HG02938 (cell line): ENCODE data around the gene HADH.
"Not testable (repeated sequence)": the region's sequence is repeated elsewhere in the genome, so short reads cannot be mapped to it uniquely, and the experiment has no call there.

ENCODE experiments used
- ATAC-seq: cut with Tn5 transposase; IDR thresholded peaks from one replicate; pipeline ENCODE4 v1.9.1; 2021; ENCODE audit warnings: mild to moderate bottlenecking, moderate library complexity; ENCODE audit not compliant: unreplicated experiment

The HADH gene

DNA sequence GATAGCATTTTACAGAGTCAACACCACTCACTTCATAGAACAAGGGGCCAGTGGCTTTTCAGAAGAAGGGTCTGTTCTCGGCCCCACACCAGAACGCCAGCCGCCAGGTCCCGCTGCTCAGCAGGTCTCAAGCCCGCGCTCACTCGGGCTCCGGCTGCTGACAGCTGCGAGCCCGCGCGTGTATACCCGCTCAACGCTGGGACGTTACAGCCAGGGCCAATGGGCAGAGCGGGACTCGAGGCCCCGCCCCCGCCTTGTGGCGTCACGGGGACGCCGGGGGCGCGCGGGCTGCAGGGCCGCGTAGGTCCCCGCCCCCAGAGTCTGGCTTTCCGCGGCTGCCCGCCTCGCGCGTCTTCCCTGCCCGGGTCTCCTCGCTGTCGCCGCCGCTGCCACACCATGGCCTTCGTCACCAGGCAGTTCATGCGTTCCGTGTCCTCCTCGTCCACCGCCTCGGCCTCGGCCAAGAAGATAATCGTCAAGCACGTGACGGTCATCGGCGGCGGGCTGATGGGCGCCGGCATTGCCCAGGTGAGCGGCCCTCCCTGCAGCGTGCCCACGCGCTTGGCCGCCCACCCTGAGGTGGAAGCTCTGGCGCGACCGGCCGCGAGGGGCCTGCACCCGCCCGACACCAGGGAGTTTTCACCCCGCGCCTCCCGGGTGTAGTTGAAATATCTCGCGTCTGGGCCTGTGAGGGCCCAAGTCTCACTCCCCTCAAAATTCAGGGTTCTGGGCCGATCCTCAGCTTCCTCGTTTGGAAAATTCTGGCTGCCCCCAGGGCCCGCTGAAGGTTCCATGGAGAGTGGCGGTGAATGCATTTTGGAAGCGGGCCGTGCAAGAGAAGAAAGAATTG is at the start of gene HADH:
HADH (plus strand) TSS at position 353 of the 850 bp plus-strand sequence; CDS start at position 397, 44 bp downstream.
- ATAC-seq: peak; percentile 91

DNA sequence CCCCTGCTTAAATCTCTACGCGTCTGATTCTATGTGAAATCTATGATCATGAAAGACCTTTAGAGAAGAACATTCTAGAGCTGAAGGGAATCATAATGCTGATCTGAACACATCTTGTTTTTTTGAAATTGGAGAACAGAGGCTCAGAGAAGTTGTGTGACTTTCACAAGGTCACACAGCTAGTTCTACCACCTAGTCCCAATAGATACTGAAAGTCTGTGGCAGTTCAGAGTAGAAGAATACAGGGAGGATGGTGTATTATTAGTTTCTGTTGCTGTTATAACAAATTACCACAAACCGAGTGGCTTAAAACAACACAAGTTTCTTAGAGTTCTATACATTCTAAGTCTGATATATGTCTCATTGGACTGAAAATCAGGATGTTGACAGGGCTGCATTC is 43.9 kb upstream of the HADH start:
- ATAC-seq: no peak

DNA sequence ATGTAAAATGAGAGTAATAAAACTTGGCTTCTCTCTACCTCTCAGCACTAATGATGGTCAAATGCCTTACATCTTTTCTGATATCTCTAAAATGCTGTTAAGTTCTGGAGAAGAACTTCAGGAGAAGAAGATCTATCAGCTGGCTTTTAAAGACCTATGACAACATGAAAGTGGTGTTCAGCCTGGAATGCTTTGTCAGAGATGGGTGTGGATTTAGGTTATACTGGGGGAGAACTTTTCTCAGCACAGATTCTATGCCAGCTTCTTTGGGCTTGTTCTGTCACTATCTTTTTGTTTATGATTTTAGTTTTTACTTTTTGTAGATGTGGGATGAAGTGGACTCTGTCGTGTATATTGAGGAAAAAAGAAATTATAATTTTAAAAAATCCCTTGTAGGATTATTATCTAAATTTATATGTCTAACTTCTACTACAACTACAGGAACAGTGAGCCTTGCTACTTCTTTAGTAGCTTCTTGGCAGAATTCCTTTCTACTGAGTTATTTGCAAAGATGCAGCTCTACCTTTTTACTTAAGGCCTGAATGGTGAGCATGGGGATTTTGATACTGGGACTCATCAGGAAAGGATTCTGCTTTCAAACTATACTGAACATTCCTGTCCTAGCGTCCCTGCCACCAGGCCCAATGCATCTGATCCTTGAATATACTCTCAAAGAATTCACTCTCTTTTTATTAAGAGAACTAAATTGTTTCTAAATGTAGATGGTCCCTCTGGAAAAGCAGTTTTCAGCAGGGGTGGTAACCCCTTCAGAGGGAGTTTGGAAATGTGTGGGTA is 38.7 kb upstream of the HADH start:
- ATAC-seq: no peak

DNA sequence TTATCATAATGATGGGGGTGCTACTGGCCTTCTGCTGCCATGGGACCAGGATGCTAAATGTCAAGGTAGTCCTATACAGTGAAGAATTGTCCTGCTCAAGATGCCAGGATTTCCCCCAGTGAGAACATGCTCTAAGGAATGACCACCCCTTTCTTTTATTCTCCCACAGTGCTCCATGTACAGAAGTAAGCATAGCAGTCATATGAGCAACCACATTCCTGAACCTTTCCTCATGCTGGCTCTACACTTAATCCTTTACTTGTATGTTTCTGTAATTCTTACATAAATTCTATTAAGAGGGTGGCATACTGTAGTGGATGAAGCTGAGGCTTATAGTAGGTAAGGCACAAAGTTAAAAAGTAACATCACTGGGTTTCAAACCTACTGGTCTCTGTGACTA is 38.1 kb upstream of the HADH start:
- no peak for ATAC-seq

DNA sequence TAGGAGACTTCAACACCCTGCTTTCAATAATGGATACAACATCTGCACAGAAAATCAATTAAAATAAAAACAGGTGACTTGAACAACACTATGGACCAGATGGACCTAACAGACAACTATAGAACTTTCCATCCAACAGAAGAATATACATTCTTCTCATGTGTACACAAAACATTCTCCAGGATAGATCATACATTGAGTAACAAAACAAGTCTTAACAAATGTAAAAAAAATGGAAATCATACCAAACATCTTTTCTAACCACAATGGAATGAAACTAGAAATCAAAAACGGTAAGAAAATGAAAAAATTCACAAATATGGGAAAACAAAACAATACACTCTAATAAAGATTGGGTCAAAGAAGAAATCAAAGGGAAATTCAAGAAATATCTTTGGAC is 33.7 kb upstream of the HADH start:
- ATAC-seq: no peak

DNA sequence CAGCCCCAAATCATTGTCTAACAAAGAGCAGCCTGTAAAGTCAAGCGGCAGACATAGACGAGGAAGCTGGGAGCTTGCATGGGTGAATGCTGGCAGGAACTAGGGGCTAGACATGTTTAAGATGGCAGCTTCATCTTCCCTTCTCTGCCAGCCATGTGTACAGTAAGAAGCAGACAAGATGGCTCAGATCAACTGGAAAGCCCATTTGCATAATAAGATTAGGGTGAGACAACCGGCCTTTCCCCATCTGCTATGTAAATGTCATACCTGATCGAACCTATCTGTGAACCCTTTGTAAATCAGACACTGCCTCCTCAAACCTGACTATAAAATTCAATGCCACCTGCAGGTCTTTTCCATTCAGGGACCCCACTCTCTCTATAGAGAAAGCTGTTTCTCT is 22.8 kb upstream of the HADH start:
- no peak for ATAC-seq

DNA sequence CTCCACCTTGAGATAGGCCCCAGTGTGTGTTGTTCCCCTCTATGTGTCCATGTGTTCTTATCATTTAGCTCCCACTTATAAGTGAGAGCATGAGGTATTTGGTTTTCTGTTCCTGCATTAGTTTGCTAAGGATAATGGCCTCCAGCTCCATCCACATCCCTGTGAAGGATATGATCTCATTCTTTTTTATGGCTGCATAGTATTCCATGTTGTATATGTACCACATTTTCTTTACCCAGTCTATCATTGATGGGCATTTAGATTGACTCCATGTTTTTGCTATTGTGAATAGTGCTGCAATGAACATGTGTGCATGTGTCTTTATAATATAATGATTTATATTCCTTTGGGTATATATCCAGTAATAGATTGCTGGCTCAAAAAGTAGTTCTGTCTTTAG is 22.2 kb upstream of the HADH start:
- not testable (repeated sequence) for ATAC-seq

DNA sequence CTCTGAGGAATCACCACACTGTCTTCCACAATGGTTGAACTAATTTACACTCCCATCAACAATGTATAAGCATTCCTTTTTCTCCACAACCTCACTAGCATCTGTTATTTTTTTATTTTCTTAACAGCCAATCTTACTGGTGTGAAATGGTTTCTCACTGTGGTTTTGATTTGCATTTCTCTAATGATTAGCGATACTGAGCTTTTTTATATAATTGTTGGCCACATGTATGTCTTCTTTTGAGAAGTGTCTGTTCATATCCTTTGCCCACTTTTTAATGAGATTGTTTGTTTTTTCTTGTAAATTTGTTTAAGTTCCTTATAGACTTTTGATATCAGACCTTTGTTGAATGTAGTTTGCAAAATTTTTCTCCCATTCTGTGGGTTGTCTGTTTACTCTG is 21.8 kb upstream of the HADH start:
- ATAC-seq: not testable (repeated sequence)

DNA sequence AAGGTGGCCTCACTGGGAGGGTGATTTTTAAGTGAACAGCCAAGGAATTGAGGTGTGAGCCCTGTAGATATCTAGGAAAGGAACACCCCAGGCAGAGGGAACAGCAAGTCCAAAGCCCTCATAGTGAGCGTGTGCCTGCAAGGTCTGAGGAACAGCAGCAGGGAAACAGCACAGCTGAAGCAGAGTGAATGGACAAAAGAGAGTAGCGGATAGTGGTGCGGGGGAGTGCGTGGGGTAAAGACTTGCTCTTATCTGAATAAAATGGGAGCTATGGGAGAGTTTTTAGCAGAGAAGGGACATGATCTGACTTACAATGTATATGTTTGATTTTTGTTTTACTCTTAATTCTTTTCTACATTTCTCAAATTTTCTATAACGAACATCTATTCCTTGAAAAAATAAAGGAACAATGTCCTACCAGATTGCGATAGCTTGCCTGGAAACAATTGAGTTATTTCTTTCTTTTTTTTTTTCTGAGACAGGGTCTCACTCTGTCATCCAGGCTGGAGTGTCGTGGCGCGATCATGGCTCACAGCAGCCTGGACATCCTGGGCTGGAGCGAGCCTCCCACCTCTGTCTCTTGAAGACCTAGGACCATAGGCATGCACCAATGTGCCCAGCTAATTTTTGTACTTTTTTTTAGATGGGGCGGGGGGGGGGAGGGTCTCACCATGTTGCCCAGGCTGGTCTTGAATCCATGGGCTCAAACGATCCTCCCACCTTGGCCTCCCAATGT is 19.5 kb upstream of the HADH start:
- no peak for ATAC-seq

DNA sequence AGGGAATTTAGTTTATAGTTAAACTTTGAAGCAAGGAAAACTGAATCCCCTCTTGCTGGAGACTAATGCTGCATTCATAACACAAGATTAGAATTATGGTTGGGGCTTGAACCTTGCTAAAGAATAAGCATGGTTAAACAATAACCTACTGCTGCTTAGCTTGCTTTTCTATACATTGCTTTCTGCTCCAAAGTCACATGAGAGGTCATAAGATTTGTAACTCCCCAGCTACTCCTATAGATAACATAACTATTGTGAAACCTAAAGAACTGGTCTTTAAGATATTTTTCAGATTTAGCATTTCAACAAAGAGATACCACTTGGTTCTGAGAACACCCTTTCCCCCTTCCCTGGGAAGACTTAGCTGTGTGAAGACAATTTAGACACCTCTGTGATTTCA is 17.1 kb upstream of the HADH start:
- no peak for ATAC-seq

DNA sequence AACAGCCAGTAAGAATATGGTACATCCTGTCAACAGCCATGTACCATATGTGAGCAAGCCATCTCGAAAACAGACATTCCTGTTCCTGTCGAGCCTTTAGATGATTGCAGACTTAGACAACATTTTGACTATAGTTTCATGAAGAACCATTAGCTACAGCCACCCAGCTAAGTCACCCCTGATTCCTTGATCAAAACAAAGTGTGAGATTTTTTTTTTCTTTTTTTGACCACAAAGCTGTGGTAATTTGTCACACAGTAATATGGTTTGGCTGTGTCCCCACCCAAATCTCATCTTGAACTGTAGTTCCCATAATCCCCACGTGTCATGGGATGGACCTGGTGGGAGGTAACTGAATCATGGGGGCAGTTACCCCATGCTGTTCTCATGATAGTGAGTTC is 15.2 kb upstream of the HADH start:
- ATAC-seq: no peak

DNA sequence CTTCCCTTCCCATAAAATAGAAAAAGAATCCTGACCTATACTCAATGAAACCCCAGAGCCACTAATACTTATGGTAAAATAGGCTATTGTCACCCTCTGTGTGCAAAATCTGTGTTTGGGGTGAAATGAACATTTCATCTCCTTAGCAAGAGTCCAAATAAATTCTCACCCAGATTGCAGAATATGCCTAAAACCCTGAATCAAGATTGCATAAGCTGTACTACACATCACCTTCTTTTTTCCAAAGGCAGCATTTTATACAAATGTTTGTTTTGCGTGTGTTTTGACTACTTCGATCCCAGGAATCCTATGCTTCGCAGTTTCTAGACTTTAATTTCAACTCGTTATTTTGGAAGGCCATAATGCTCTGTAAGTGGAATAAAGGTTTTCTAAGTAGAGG is 12.2 kb upstream of the HADH start:
- ATAC-seq: no peak

DNA sequence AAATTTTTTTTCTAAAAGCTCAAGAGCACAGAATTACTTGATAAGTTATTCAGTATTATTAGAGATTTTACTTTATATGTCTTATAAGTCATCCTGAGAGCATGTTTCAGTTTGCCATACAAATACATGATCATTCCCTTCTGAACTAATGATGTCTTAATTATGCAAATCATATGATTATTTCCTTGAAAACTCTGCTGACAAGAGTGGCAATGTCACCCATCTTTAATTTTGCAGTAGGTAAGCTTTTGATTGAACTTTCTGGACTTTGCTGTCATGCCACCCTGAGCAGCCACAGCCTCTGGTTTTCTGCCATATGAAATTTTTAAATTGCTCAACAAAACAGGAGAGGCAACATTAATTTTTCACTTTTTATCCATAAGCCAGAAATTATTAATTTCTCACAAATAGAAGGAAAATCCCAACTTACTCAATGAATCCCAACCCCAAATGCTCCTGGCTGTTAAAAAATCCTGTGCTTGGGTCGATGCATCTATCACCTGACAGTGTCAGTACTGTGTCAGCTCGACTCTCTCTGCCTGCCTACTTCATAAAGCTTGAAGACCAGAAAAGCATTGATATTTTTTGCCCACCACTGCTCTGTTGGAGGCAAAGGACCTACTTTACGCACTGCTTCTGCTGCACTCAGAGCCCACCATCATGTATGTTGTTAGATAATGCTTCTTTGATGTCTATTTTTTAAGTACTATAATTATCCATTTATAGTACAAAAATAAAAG is 11.6 kb upstream of the HADH start:
- ATAC-seq: no peak

DNA sequence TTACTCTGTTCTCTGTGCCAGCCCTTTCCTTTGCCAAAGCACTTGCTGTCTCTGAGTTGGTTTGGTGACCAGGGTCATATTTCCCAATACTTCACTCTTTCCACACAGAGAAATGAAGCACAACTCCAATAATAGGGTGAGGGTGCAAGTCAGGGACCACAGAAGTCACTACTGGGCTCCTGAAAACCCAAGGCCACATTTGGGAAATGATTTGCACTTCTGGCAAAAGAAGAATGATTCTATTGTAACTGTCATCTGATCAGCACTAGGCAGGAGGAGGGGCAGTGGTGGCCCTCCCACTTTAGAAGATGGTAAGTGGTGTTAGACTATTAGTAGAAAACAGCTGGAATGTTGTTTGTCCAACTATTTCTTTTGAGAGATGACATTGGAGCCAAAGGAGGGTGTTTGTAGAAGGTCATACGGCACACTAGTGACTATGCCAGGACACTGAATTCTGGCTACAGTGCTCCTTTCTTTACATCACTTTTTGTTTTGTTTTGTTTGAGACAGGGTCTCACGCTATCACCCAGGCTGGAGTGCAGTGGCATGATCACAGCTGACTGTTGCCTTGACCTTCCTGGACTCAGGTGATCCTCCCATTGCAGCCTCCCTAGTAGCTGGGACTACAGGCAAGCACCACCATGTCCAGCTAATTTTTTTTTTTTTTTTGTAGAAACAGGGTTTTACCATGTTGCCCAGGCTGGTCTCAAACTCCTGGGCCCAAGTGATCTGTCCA is 10.8 kb upstream of the HADH start:
- ATAC-seq: no peak

DNA sequence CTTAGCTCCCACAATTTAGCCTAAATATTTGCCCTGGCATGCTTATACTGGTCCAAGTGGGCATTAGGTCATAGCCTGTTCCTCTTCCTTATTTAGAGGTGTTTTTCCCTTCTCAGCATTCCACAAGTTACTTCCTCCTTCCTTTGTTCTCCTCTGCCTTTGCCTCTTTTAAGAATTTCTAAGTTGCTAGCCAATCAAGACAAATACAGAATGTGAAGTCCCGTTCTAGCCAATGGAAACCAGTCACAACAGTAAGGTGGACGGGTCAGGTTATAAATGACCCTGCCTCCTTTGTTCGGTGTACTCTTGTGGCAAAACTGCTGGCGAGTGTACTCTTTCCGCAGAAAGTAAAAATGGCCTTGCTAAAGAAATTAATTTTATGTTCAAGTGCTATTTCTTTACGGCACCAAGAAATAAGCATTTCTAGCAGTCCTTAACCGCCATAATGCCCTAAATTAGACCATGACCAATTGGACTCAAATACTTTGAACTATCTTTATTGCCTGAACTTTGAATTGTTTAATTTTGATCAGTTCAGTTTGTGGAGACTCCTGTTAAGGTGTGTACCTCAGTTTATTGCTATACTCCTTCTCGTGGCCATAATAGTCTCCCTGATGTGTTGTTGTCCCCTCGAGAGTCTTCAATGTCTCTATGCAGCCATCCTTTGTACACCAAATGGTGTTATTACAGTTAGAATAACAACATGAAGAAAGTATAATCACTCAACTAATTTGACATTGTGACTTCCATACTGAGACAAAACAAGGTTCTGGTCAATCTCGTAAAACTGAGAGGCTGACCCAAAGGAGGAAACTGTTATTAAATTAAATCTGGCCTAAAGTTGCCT is 1.6 kb upstream of the HADH start:
- no peak for ATAC-seq

DNA sequence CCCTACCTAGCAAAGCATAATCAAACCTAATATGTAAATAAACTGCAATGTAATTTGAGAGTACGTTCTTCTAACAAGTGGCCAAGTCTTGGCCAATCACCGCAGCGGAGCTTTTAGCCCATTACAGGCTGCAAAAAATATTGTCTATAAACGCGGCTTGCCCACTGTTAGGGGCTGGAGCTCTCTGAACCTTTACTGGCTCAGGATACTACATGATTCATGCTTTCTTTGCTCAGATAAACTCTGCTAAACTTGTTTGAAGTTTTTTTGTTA is 990 bp upstream of the HADH start:
- no peak for ATAC-seq

DNA sequence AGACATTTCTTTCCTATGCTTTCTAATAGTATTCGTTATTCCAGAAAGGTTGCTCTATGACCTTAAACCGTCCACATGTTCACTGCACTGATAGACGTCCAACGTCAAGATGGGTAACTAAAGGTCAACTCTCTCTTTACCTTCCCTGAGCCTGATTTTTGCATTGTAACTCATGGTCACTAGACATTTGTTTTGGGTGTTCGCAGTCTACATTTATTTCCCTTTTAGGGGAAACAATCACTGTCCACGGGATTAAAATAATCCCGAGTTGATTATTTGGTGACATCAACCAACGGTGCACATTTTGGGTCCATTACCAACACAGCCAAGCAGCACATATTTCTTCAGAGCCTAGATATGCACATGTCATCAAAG is 540 bp upstream of the HADH start:
- ATAC-seq: no peak

DNA sequence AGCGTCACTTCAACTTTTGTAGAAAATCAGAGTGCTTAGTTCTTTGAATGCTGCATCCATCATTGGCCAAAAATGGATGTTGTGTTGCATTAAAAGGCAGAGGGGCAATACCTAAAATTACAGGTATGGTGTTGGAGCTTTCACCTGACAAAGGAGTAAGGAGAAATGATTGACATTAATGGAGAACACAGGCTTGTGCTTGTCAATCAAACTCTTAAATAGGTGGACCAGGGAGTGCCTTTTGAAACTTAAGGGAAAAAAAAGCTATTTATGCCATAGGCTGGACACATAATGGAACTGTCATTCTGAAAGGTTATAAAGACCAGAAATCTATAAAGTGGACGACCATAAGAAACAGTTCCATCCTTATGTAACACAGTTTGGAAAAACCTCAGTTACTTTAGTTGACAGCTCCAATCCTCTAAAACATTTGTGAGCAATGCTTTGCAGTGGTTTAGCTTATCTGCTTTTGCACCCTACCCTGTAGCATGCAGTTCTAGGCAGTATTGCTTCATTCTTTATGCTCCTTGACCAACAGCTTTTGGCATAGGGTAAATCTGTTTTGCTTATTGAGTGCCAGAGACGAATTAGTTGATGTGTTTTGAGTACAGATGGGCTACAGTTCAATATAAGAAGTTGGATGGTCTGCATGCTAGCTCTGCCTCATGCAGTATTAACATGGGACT is 2.4 kb downstream of the HADH start:
- no peak for ATAC-seq

DNA sequence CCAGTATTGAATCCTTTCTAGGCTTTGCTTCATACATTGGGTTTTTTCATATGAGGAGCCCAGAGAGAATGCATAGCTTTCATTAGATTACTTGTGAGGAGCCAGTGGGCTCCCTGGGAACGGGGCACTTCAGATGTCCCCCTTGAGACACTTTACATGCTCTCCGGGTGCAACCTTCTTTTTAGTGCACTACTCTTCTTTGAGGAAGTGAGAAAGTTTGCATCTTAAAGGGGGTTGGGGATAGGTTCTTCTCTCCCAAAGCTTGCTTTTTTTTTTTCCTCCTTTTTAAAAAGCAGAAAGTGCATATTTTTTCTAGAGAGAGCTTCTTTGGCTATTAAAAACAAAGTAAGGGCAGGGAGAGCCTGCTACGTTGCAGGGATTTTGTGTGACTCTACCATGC is 4.3 kb downstream of the HADH start:
- ATAC-seq: no peak
